GM18511 (cell line): ENCODE results near the gene ST6GALNAC4.
A peak's percentile ranks its signal among the peaks of the same experiment; 100 is the strongest.

Experiments used
- ATAC-seq: cut with Tn5 transposase; IDR thresholded peaks from one replicate; pipeline ENCODE4 v1.9.1; 2021; ENCODE audit warnings: mild to moderate bottlenecking, moderate library complexity; ENCODE audit not compliant: unreplicated experiment

ST6GALNAC4 gene

GRCh38 chr9:127915801-127916719 is 781 bp downstream of the ST6GALNAC4 start:
- peak; percentile 34 for ATAC-seq

GRCh38 chr9:127915325-127915752 is 1.5 kb downstream of the ST6GALNAC4 start:
- ATAC-seq = no peak

- no peak for ATAC-seq
These were observed 3.2 kb downstream of the ST6GALNAC4 start for GRCh38 chr9:127913682-127914081.

GRCh38 chr9:127912882-127913281 is 4.0 kb downstream of the ST6GALNAC4 start:
- ATAC-seq = no peak

GRCh38 chr9:127912296-127912695 is 4.5 kb downstream of the ST6GALNAC4 start:
- ATAC-seq = no peak

GRCh38 chr9:127910613-127911205 is 6.1 kb downstream of the ST6GALNAC4 start:
- no peak for ATAC-seq

GRCh38 chr9:127909839-127910273 is 7.0 kb downstream of the ST6GALNAC4 start:
- ATAC-seq = no peak

- no peak for ATAC-seq
These were observed 8.2 kb downstream of the ST6GALNAC4 start for GRCh38 chr9:127908660-127908926.

GRCh38 chr9:127907867-127908659 is 8.8 kb downstream of the ST6GALNAC4 start:
- no peak for ATAC-seq

GRCh38 chr9:127905788-127906191 is 11.1 kb downstream of the ST6GALNAC4 start:
- no peak for ATAC-seq

GRCh38 chr9:127905004-127905728 is 11.7 kb downstream of the ST6GALNAC4 start:
- no peak for ATAC-seq

GRCh38 chr9:127904561-127905003 is 12.3 kb downstream of the ST6GALNAC4 start:
- ATAC-seq = no peak

GRCh38 chr9:127903557-127904475 is 13.0 kb downstream of the ST6GALNAC4 start:
- ATAC-seq = peak; percentile 38

- peak; percentile 53 for ATAC-seq
These were observed 17.5 kb downstream of the ST6GALNAC4 start, which contains the start of gene ST6GALNAC6 for GRCh38 chr9:127899128-127899943. Gene ST6GALNAC6, minus strand, starts transcription at chr9:127899603. Its CDS starts 1,622 bp downstream, at chr9:127897981.

- ATAC-seq = peak; percentile 15
These were observed 18.3 kb downstream of the ST6GALNAC4 start for GRCh38 chr9:127898433-127899127.

- no peak for ATAC-seq
These were observed 19.6 kb downstream of the ST6GALNAC4 start for GRCh38 chr9:127897193-127897692.

GRCh38 chr9:127896395-127897192 is 20.2 kb downstream of the ST6GALNAC4 start:
- no peak for ATAC-seq
